Ovary (tissue), 3 donors: ENCODE results near the gene PRR29.

Experiments used
- CTCF ChIP-seq, 3 donors: fragments of 450-650 bp in 2 of 3; fragments of 200-600 bp in 1 of 3; IDR thresholded peaks; one replicate each; pipeline versions ENCODE4 v1.5.1 to v1.8.0; 2016 to 2022; ENCODE audit warnings: antibody characterized with exemption in 3 of 3, mild to moderate bottlenecking in 1 of 3
- EP300 ChIP-seq: sonication (generic); formaldehyde crosslinking; IDR thresholded peaks from one replicate; pipeline ENCODE4 v1.6.1; 2017; ENCODE audit warnings: antibody characterized with exemption
- POLR2A ChIP-seq: fragments of 450-650 bp; IDR thresholded peaks from one replicate; pipeline ENCODE4 v1.6.1; 2017; ENCODE audit warnings: antibody characterized with exemption, mild to moderate bottlenecking, moderate library complexity
- donor health status: DM: no; HTN: no; CAD: no.

- TF ChIP-seq POLR2A (no peak), CTCF (IDR thresholded peaks at IDR 0.05) (no peak), EP300 (no peak)
These were observed 19.3 kb downstream of the PRR29 start for GRCh38 chr17:64017381-64017980.
